HepG2 (cell line): Measurements from ENCODE around the gene BEST2. TPM values are rescaled to one million over a fixed set of nuclear protein-coding genes. Genes with fewer than 3 reads are reported as not detected.

Experiments
- ARID3A ChIP-seq: IDR thresholded peaks from 2 replicates; pipeline ENCODE4 v1.6.1; 2012; ENCODE audit warnings: low read depth, low read length, improper control_type of control experiment
- FOXK2 ChIP-seq: fragments of 450-650 bp; IDR thresholded peaks from 2 replicates; pipeline ENCODE4 v1.6.1; 2016
- HNF1A ChIP-seq, 2 experiments: sonication (generic) in 1 of 2; formaldehyde crosslinking in 1 of 2; IDR thresholded peaks; 2 replicates each; pipeline versions ENCODE4 v1.4.0 to v1.6.1; 2016 to 2020; ENCODE audit warnings: borderline replicate concordance in 1 of 2, low read depth in 1 of 2, mild to moderate bottlenecking in 1 of 2, missing genetic modification reagents in 1 of 2
- KDM3A ChIP-seq: IDR thresholded peaks from 2 replicates; pipeline ENCODE4 v1.6.1; 2018; ENCODE audit warnings: low read depth, missing compliant biosample characterization
- KDM5B ChIP-seq: sonication (generic); formaldehyde crosslinking; IDR thresholded peaks from 2 replicates; pipeline ENCODE4 v1.4.0; 2020; ENCODE audit warnings: missing genetic modification reagents, mild to moderate bottlenecking, borderline replicate concordance
- MTF2 ChIP-seq: sonication (generic); formaldehyde crosslinking; IDR thresholded peaks from 2 replicates; pipeline ENCODE4 v1.5.0; 2020; ENCODE audit warnings: missing genetic modification reagents, borderline replicate concordance
- PHF5A ChIP-seq: IDR thresholded peaks from one replicate; pipeline ENCODE4 v1.6.1; 2018; ENCODE audit warnings: low read depth, missing genetic modification reagents; ENCODE audit not compliant: unreplicated experiment
- PRMT3 ChIP-seq: sonication (generic); formaldehyde crosslinking; IDR thresholded peaks from 2 replicates; pipeline ENCODE4 v1.8.1; 2022; ENCODE audit warnings: low read depth, mild to moderate bottlenecking, moderate library complexity, missing genetic modification reagents, borderline replicate concordance
- RBM39 ChIP-seq: fragments of 200-400 bp; formaldehyde crosslinking; IDR thresholded peaks from one replicate; pipeline ENCODE4 v1.6.1; 2018; ENCODE audit warnings: antibody characterized with exemption, mild to moderate bottlenecking, low read depth, low read length; ENCODE audit not compliant: poor library complexity, severe bottlenecking
- TOPORS ChIP-seq: sonication (generic); formaldehyde crosslinking; IDR thresholded peaks from 2 replicates; pipeline ENCODE4 v1.8.0; 2023; ENCODE audit warnings: mild to moderate bottlenecking, missing genetic modification reagents
- ZBTB33 ChIP-seq: sonication (generic); formaldehyde crosslinking; IDR thresholded peaks from 2 replicates; pipeline ENCODE4 v1.4.0; 2020; ENCODE audit warnings: missing genetic modification reagents
- ZGPAT ChIP-seq: IDR thresholded peaks from 2 replicates; pipeline ENCODE4 v1.6.1; 2016; ENCODE audit warnings: mild to moderate bottlenecking
- ZNF746 ChIP-seq: sonication (generic); formaldehyde crosslinking; IDR thresholded peaks from 2 replicates; pipeline ENCODE4 v1.8.0; 2022; ENCODE audit warnings: mild to moderate bottlenecking, missing genetic modification reagents
- ZNF773 ChIP-seq: sonication (generic); formaldehyde crosslinking; IDR thresholded peaks from 2 replicates; pipeline ENCODE4 v1.4.0; 2020; ENCODE audit warnings: missing genetic modification reagents, borderline replicate concordance
- ZNF777 ChIP-seq: sonication (generic); formaldehyde crosslinking; IDR thresholded peaks from 2 replicates; pipeline ENCODE4 v1.4.0; 2020; ENCODE audit warnings: missing genetic modification reagents
- polyA plus RNA-seq, 8 experiments: library from polyadenylated mRNA; depleted of rRNA in 3 of 8; stranded (reverse) in 7 of 8; unstranded in 1 of 8; fragments of >200 nt; fragmentation: Illumina TruSeq in 4 of 8; extraction: Trizol in 4 of 8; gene quantifications; 2 replicates each; pipeline versions ENCODE4 v1.2.1 to v1.2.3, GENCODE V29; 2011 to 2016; ENCODE audit warnings: low read depth in 4 of 8, missing spikeins in 1 of 8, mixed read lengths in 1 of 8; ENCODE audit not compliant: insufficient read depth in 1 of 8
- total RNA-seq, 5 experiments: library from RNA; depleted of rRNA; stranded (reverse); fragments of >200 nt; fragmentation: Illumina TruSeq; extraction: Trizol; gene quantifications; 2 replicates each; pipeline ENCODE4 v1.2.3, GENCODE V29; 2016; ENCODE audit warnings: low read depth in 1 of 5
- TF ChIP-seq, protein P1 (sequence below): sonication (generic); formaldehyde crosslinking; IDR thresholded peaks from 2 replicates; pipeline ENCODE4 v1.4.0; 2020; ENCODE audit warnings: missing genetic modification reagents

The BEST2 gene
- total and polyA plus RNA-seq, 2 of the 13 experiments (the other 11 are each of a cell fraction or from before 2014, with no cell fraction given), result not detected

DNA sequence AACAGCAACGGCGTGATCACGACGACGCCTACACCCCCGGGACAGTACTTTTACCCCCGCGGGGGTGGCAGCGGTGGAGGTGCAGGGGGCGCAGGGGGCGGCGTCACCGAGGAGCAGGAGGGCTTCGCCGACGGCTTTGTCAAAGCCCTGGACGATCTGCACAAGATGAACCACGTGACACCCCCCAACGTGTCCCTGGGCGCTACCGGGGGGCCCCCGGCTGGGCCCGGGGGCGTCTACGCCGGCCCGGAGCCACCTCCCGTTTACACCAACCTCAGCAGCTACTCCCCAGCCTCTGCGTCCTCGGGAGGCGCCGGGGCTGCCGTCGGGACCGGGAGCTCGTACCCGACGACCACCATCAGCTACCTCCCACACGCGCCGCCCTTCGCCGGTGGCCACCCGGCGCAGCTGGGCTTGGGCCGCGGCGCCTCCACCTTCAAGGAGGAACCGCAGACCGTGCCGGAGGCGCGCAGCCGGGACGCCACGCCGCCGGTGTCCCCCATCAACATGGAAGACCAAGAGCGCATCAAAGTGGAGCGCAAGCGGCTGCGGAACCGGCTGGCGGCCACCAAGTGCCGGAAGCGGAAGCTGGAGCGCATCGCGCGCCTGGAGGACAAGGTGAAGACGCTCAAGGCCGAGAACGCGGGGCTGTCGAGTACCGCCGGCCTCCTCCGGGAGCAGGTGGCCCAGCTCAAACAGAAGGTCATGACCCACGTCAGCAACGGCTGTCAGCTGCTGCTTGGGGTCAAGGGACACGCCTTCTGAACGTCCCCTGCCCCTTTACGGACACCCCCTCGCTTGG is 40.7 kb downstream of the BEST2 start (continued):
- TF ChIP-seq, protein P1, sequence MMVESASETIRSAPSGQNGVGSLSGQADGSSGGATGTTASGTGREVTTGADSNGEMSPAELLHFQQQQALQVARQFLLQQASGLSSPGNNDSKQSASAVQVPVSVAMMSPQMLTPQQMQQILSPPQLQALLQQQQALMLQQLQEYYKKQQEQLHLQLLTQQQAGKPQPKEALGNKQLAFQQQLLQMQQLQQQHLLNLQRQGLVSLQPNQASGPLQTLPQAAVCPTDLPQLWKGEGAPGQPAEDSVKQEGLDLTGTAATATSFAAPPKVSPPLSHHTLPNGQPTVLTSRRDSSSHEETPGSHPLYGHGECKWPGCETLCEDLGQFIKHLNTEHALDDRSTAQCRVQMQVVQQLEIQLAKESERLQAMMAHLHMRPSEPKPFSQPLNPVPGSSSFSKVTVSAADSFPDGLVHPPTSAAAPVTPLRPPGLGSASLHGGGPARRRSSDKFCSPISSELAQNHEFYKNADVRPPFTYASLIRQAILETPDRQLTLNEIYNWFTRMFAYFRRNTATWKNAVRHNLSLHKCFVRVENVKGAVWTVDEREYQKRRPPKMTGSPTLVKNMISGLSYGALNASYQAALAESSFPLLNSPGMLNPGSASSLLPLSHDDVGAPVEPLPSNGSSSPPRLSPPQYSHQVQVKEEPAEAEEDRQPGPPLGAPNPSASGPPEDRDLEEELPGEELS (CRISPR knock-in tag), result peak; percentile 30; the same call in 1 of the 2 replicates
- TF ChIP-seq ZBTB33 (CRISPR knock-in tag) (0 out of 2 replicates have a peak, but pooled peaks have one; percentile 18), ARID3A (no peak), ZNF773 (CRISPR knock-in tag) (peak; percentile 45; the same call in 1 of the 2 replicates), ZGPAT (CRISPR knock-in tag) (peak; percentile 35; the same call in 1 of the 2 replicates), PRMT3 (CRISPR knock-in tag) (0 out of 2 replicates have a peak, but pooled peaks have one; percentile 34), KDM3A (CRISPR knock-in tag) (peak; percentile 58; the same call in 1 of the 2 replicates), RBM39 (peak; percentile 89), HNF1A (IDR thresholded peaks at IDR 0.05; ENCODE audit: low read depth) (no peak), HNF1A (CRISPR knock-in tag; IDR thresholded peaks at IDR 0.05; ENCODE audit: borderline replicate concordance) (peak; percentile 60; the same call in 1 of the 2 replicates), FOXK2 (no peak), MTF2 (CRISPR knock-in tag) (no peak), ZNF746 (peak; percentile 77), PHF5A (CRISPR knock-in tag) (peak; percentile 21), KDM5B (CRISPR knock-in tag) (peak; percentile 80), TOPORS (CRISPR knock-in tag) (no peak), ZNF777 (CRISPR knock-in tag) (peak; percentile 99)
